Tongue (tissue), 2 donors: ENCODE measurements around the gene BCDIN3D. TPM values are rescaled to one million over a fixed set of nuclear protein-coding genes. Genes with fewer than 3 reads are reported as not detected.

ENCODE experiments used
- DNase-seq: peaks from one replicate; pipeline ENCODE4 v3.0.0-alpha.2; 2015
- total RNA-seq: library from RNA; depleted of rRNA; stranded (reverse); fragments of >200 nt; gene quantifications from one replicate; pipeline ENCODE4 v1.2.3, GENCODE V29; 2014

Gene BCDIN3D
- total RNA-seq, 1 donor from 2014 or later: 3.6 TPM

DNA sequence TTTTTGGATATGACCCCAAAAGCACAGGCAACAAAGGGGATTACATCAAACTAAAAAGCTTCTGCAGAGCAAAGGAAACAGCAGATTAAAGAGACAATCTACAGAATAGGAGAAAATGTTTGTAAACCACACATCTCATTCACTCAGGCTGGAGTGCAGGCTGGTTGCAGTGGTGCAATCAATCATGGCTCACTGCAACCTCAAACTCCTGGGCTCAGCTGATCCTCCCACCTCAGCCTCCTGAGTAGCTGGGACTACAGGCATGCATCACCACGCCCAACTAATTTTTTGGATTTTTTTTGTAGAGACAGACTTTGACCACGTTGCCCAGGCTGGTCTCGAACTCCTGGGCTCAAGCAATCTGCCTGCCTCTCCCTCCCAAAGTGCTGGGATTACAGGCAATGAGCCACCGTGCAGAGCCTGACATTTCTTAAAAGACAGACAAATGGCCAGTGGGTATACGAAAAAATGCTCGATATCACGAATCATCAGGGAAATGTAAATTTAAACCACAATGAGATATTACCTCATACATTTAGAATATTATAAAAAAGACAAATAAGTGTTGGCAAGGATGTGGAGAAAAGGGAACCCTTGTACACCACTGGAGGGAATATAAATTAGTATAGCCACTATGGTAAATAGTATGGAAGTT lies 24.5 kb downstream of the BCDIN3D start:
- DNase-seq: no peak

DNA sequence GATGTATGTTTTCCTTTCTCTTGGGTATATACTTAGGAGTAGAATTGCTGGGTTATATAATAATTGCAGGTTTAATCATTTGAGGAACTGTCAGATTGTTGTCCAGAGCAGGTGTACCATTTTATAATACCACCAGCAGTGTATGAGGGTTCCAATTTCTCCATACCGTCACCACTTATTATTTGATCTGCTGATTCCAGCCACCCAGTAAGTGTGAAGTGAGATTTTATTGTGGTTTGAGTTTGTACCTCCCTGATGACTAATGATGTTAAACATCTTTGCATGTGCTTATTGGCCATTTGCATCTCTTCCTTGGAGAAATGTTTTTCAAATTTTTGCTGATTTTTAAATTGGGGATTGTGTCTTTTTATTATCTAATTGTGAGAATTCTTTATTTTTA lies 29.8 kb downstream of the BCDIN3D start:
- no peak for DNase-seq

DNA sequence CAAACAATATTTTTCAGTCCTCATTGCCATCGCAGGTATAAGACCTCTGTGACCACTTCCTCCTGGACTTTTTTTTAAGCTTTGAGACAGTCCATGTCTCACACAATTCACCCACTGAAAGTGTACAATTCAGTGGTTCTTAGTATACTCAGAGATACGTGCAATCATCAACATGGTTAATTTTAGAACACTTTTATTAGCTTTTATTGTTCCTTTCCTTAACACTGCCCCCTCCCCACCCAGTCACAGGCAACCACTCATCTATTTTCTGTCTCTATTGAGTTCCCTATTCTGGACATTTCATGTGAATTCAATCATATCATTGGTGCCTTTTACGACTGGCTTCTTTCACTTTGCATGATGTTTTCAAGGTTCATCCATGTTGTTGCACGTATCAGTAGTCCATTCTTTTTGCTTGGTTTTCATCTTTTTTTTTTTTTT lies 30.9 kb downstream of the BCDIN3D start:
- DNase-seq: no peak

GRCh38 chr12:49811136-49811535 lies 31.8 kb downstream of the BCDIN3D start:
- DNase-seq: no peak

GRCh38 chr12:49809906-49810389 lies 33.0 kb downstream of the BCDIN3D start:
- no peak for DNase-seq

- peak; percentile 96 for DNase-seq
These were observed 33.5 kb downstream of the BCDIN3D start for GRCh38 chr12:49809381-49809905.

DNA sequence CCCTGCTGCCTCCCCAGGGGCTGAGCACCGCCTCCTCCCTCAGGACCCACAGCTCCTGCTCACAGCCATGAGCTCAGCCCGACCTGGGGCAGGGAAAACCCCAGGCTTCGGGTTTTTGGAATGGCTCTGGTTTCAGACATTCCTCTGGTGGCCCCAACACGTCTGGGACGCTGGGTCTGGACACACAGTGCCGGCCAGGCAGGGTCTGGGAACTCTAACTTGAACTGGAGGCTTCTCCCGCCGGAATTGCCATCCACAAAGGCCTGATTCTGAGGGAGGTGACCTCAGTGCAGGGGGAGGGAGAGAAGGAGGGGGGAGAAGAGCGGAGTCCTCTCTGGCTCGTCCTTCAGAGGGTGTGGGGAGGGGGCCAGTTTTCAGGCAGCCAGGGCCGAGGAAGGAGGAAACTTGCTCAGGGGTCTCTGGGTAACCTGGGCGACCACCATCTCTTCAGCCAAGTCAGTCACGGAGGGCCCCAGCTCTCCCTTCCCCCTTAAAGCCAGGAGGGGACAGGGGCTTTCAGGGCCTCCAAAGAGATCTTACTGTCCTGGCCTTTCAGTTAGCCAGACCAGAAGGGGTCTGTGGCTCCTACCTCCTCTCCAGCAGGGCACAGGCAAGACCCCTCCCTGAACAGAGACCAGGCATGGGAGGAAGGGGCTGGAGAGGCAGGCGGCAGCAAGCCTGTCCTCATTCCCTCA lies 34.1 kb downstream of the BCDIN3D start:
- peak; percentile 78 for DNase-seq

- DNase-seq: no peak
These were observed 34.8 kb downstream of the BCDIN3D start for GRCh38 chr12:49807991-49808580.

DNA sequence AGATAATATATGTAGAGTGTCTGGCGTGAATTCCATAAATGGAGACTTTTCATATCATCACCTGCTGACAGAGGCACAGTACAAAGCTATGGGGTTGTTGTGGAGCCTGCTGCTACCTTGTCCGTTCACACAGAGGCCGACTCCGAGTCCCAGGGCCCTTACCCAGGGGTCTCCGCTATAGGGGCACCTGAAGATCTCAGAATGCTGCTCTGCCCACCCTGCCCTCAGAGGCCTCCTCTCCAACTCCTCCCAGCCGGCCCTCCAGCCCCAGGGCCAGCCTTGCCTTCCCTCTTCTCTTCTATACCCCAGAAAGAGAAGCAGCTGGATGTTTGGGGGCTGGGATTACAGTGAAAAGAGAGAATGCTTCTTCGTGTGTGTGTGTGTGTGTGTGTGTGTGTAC lies 36.0 kb downstream of the BCDIN3D start:
- no peak for DNase-seq

- no peak for DNase-seq
These were observed 36.5 kb downstream of the BCDIN3D start for GRCh38 chr12:49806321-49806813.

- no peak for DNase-seq
These were observed 37.5 kb downstream of the BCDIN3D start for GRCh38 chr12:49805409-49805808.

DNA sequence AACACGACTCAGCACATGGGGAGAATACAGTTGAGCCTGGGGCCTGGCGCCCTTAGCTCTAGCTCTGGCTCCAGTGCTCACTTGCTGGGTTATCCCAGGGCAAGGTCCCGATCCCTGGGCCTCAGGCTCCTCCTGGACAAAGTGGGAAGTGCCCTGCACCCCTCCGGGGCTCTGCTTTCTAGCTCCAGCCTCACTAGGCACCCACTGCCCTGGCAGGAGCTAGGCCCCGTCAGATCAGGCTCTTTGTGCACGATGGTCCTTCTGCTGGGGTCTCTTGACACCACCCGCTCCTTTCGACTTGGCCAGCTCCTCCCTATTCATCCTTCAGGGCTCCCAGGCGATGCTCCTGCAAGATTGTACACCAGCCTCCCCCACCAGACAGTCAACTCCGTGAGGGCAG lies 38.1 kb downstream of the BCDIN3D start:
- DNase-seq: no peak

DNA sequence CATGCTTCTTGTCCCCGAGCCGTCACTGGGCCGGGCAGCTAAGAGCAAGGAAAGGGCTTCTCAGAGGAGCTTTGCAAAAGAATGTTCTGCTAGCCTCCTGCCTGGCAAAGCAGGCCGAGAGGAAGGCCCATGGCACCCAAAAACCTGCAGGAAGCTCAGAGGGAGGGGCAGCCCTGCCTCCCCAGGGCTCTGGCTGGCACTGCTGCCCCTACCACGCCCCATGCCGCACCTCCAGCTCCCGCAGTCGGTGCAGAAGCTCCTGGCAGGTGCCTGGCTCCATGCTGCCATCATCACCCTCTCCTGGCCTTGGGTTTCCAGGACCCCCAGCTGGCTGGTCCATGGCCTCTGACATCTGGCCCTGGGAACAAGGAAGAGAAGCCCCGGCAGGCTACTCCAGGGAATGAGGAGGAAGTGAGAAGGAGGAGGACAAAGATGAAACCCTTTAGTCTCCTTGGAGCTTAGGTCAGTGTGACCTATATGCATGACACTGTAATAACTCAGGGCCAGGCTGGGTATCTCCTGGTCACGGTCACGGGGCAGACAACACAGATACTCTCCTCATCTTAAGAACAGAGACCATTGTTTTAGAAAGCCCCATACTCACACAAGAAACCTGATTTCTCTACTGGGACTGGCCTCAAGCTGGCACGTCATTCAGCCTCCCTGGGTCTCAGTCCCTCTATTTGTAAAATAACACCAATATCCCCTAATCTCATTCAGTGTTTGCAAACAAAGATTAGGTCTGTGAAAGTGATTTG lies 39.0 kb downstream of the BCDIN3D start:
- no peak for DNase-seq

GRCh38 chr12:49801141-49802063 lies 41.5 kb downstream of the BCDIN3D start:
- DNase-seq: no peak

DNA sequence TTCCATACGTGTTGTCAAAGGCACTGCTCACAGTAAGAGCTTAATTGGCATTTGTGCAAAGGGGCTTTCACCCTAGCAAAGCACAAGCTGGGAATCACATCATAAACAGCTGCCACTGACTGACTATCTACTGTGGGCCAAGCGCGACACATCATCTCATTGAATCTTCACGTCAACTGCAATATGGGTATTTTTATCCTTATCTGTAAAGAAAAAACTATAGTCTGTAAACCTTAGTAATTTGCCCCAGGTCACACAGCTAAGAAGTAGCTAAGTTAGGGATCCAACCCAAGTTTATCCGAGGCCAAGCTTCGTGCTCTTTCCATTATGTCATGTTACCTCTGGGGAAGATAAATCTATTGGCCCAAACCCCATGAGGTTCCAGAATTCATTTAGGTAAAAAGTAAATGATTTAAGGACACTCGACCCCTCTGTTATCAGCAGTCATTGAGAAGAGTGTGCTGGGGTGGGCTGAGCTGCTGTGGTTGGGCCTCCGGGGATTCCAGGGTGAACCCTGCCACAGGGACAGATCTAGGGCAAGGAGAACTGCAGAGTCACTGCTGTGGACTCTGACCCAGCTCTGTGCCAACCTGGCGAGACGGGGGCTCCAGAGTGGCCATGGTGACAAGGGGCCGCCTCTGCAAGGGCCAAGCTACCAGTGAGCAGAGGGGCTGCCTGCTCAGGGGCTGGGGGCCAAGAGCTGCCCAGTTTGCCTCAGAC lies 42.3 kb downstream of the BCDIN3D start:
- no peak for DNase-seq

- no peak for DNase-seq
These were observed 44.0 kb downstream of the BCDIN3D start for GRCh38 chr12:49798934-49799333.

DNA sequence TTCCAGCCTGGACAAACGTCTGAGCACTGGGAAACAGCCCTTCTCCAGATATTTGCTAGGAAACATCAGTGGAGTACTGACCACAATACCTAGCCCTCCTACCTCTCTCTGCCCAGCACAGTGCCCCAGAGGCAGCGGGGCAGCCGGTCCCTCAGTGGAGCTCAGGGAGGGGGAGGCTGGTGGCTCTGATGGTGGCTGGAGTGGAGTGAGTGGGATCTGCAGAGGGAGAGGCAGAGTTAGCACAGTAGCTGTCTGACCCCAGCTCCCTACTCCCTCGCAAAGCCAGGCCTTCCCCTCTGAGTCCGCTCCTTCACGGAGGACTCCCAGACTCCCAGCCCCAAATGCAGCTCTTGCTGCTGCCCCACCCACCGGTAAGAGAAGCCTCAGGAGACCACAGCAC lies 44.7 kb downstream of the BCDIN3D start:
- DNase-seq: no peak

DNA sequence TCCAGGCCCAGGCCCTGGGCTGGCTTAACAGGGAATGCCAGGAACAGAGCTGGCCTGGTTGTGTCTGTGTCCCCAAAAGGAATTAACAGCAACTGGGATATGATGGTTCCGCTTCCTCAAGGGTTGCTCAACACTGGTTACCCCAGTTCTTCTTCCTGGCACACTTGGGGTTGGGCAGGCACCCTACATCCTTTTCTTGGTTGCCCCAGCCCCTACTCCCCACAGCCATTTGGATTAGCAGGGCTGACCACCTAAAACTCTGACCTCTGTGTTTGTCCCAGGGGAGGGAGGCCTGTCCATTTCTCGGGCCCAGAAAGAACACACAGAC lies 45.5 kb downstream of the BCDIN3D start:
- no peak for DNase-seq

DNA sequence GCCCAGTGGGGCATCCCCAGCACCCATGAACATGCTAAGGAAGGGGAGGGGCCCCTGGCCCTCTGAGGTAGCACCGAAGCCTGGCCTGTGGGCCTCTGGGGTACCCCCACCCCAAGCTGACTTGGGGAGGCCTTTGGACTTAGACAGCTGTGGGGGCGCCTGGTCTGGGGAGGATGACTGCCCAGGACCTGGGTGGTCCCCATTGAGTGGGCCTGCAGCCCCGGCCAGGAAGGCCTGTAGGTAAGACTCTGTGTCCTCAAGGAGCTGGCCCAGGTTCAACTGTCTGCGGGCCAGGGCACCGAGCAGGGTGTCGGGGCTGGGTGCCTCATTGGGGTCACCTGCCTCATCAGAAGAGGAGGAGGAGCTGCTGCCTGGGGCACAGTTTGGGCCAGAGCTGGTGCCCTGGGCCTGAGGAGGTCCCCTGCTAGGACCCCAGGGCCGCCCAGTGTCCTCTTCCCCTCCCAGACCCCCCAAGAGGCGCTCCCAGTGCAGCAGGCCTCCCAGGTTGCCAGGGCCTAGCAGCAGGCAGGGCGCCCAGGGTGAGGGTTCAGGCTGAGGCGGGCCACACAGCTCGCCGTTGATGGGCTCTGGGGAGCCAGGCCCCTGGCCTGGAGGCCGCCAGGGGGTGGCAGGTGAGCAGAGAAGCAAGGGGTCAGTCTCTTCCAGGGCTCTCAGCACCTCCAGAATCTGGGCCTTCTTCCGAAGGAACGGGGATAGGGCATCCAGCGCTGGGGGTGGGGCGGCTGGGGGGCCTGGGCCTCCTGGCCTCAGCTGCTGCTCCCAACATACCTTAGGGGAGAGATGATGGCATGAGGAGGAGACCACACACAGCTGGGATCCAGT lies 46.1 kb downstream of the BCDIN3D start:
- DNase-seq: peak; percentile 46

- no peak for DNase-seq
These were observed 46.8 kb downstream of the BCDIN3D start for GRCh38 chr12:49796155-49796554.
